NCI-H2107 (cell line): ENCODE data around the gene WDR1.

Source experiments
- DNase-seq: peaks from one replicate; lab custom pipeline; 2025; lab: John Stamatoyannopoulos, UW

WDR1 gene

DNA sequence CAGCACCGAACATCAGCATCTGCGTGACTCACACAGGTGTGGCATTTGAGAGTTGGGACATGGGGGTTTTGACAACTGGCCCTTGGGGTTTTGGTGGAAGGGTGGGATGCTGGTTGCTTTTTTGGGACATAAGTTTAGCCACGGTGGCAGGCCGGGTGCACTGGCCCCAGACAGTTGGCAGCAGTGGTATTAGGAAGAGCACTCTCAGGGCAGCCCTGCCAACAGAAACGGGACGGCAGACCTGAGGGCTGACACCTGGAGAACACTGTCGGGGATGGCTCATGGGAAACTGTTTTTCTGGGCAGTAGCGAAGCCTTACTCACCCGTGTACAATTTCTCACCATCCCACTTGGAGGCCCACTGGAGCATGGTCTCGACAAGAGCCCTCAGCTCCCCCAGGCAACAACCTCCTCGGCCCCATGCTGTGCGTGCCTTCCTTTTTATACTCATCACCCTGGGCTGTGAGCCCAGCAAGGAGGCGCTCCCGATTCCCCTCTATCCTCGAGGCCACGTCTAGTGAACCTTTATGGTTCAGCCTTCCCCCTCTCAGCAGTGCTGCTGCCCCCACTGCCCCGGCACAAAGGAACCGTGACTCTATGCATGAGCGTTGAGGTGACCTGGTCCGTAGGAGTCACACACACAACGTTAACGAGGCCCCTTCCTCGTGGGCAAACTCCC, 30.6 kb downstream of the WDR1 start:
- no peak for DNase-seq

GRCh38 chr4:10085386-10085785, 31.2 kb downstream of the WDR1 start:
- DNase-seq: no peak

- no peak for DNase-seq
Observed at GRCh38 chr4:10084651-10085358, 31.8 kb downstream of the WDR1 start.

DNA sequence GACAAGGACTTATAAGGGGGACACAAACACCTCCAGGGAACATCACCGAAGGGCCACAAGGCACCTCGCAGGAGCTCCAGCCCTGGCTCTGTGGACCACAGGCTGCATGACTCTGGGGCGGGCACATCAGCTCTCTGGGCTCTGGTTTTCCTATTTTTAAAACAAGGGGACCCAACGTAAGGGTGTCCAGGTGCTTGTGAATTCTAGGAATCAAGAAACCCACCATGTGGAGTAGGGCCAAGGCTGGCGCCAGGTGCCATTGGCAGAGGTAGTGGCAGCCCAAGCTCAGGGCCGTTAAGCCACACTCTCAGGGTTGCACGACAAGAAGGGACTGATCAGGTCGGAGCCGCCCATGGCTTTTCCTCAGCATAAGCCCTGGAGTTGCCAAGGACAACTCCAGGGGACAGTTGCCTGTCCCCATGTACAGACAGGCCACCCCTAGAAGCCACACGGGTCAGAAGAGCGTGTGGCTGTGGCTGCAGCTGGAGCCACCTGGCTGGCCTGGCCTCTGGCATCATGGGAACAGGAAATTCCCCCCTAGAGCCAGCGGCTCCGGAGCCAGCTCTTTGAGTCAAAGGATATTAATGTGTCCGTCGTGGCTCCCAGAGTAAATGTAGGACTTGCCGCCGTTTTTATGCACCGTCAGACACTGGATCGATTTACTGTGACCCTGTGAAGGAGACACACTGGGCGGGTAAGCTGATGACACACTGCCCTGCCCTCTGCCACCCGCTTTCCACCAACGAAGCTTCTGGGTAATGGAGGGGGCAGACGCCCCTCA, 32.5 kb downstream of the WDR1 start:
- no peak for DNase-seq

DNA sequence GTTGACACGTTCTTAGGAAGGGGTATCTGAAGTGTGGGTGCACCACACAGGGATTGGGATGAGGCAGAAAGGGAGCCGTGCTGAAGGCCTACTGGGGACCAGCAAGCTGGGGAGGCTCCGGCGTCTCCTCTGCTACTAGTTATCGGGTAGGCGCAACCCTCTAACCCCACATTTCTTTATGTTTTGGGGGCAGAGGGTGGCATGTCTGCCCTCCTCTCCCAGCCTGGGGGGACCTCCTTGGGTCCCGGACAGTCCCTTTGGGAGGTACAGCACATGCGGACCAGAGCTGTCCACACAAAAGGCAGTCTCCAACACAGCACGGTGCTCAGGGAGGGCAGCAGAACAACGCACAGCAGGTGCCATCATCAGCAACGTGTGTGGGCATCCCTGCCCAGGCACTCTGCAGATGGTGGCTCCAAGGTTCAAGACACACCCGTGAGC, 33.2 kb downstream of the WDR1 start:
- DNase-seq: no peak

DNA sequence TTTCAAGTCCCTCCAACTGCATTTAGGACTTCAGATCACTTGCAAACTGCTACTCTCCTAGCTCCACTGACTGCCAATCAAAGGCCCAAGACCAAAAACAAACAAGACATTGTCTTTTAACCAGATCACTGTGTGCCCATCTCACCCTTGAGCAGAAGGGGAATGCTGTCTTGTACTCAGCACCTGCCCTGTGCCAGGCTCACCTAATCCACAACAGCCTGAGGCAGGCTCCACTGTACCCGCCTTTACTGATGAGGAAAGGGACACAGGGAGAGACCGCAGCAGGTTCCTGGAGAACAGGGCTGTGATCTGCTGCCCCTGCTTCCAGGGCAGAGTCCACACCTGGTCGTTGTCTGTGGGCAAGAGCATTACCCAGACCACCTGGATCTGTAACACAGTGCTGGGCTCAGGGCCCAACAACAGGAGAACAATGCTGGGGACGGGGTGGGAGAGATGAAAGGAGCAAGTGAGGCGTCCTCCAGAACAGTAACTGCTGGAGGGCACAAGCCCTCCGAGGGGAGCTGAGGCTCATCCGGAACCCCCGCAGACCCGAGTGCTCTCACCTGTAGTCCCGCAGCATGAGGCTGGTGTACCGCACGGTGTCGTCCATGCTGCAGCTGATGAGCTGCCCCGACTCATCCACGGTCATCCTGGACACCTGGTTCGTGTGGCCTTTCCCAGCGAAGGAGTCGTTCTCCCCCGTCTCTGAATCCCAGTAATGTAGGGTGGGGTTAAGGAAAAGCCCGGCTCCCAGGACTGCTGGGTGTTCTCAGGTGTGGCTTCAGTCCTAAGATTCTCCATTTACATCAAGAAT, 33.9 kb downstream of the WDR1 start:
- no peak for DNase-seq

GRCh38 chr4:10082047-10082446, 34.6 kb downstream of the WDR1 start:
- DNase-seq: no peak

- no peak for DNase-seq
Observed at GRCh38 chr4:10081218-10081606, 35.4 kb downstream of the WDR1 start.

DNA sequence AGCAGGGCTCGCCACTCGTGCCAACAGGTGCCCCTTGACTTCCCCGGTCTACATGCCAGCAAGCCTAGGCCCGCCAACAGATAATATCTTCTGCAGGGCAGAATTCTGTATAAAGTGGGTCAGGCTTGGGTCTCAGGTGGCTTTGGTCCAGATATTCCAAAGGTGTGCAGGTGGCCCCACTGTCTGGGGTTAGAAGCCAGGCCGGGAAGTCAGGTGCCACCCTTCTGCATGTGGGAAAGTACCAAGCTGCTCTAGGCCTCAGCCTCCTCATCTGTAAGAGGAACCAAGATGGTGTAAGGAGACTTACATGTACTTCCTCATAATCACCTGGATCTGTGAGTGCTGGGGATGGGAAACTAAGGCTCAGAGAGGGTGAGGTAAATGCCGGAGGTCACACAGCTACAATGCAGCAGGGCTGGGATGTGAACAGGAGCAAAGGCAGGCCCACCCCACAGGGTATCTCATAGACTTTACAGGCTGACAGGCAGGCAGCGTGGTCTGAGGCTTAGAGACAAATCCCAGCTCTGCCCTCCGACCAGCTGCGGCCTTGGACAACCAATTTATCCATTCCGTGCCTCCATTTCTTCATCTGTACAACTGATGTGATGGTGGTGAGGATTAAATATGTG, 35.9 kb downstream of the WDR1 start:
- no peak for DNase-seq

DNA sequence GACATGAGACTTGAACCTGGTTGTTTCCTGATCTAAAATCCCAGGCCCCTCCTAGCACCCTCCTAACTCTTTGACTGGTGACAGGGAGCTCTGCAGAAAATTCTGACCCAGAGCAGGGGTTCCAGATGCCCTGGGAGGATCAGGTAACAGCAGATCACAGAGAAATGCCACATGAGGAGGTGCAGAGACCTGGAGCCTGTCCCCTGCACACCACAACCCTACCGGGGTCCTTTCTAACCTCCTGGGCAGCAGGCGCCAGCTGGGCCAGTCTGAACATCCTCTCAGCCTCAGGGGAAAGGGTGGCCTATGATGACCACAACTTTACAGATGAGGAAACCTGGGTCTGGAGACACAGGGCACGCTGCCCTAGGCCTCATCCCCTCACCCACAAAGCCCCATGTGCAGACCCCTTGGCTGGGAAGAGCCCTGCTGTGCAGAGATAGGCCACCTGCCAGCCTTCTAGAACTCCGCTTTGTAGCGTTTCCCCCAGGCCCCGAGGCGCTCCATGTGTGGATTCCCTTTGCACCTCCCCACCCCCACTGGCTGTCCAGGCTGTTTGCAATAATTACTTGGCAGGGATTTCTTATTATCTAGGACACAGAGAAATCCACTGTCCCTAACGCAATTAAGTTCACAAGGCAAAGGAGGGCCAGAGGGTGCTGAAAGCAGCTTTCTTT, 36.5 kb downstream of the WDR1 start:
- no peak for DNase-seq

GRCh38 chr4:10079256-10079655, 37.3 kb downstream of the WDR1 start:
- DNase-seq: no peak

- DNase-seq: no peak
Observed at GRCh38 chr4:10078481-10079233, 37.9 kb downstream of the WDR1 start.

DNA sequence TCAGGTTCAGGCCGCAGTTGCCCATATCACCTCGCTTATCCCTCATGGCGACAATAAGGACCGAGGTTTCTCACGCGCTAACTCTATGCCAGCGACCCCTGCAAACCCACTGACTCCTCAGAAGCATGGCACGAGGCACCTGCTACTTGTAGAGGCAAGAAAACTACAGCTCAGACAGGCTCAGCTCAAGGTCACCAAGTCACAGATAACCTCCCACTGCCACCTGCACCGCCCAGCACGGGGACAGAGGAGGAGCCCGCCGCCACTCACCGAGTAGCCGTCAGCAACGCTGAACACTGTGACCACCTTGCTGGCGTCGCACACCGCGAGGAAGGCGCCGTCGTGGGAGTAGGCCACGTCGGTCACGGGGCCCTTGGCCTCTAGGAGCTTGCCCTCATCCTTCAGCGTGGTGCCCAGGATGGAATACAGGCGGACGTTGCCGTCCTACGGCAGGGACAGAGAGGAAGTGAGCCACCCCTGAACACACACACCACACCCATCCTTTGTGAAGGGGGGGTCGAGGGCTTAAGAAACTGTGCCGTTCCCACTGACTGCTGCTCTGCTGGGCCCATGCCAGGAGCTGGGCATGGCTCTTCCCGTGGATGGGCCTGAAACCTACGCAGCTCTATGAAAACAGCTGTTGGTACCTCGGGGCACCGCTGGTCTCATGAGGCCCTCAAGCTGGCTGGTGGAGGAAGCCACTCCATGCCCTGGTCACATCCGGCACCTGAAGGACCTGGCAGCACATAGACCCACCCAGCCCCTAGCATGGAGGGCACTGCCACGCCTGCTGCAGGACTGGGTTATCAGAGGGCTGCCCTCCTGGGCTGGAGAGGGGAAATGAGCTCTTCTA, 38.9 kb downstream of the WDR1 start:
- DNase-seq: no peak

GRCh38 chr4:10077076-10077475, 39.5 kb downstream of the WDR1 start:
- DNase-seq: no peak

GRCh38 chr4:10075953-10076391, 40.6 kb downstream of the WDR1 start:
- no peak for DNase-seq

DNA sequence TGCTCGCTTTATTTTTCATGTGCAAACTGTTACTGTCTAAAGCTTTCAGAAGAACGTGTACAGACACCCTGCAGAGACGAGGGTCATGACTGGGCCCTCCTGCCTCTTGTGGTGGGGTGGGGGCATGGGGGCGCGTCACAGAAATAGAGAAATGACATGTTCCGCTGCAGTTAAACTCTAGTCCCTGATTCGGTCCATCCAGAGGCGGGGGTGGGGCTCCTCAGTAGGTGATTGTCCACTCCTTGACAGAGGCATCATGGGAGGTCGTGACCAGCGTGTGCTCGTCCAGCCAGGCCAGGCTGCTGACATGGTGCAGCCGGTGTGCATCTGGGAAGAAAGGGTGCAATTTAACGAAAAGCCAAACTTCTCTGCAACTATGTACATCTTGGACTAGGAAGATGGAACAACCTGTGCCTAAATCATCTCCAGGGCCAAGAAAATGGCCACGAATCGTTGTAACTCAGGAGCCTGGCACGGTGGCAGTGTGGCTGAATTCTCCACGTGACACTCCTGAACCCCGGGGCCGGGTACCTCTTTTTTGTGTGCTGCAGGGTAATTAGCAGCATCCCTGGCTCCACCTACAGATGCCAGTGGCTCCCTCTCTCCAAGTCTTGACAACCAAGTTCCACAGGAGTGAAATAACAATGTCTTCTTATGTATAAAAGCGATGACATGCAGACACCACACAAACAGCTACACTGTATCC, 41.3 kb downstream of the WDR1 start:
- no peak for DNase-seq

GRCh38 chr4:10074767-10075105, 41.9 kb downstream of the WDR1 start:
- no peak for DNase-seq

DNA sequence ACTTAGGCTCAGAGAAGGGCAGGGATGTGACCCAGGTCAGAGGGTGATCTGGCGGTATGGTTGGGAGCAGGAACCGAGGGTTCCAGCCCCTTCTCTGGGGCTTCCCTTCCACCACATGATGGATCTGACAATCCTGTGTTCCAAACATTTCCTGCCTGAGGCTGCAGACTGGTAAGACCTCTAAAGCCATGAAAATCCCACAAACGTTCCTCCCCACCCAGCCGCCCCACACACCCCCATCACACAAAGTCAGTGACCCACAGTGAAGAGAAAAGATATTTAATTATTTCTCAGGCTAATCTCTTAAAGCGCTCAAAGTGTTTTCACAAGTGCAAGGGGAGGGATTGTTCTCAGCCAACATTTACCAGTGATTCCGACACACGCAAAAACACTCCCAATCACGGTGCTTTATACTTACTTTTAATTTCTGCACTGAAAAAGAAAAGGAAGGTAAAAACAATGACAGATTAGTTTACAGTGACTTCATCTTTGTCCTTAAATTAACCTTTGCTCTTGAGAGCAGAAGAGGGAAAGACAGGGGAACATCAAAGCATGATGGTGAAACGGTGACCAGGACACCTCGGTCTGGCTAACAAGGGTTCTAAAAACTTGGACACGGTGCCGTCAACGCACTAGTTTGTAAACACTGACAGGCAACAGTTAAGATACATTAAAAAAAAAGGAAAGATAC, 42.4 kb downstream of the WDR1 start:
- DNase-seq: no peak
